Loucy (cell line): ENCODE results near the gene TLN1.

ENCODE experiments used
- CTCF ChIP-seq: fragments of 200-600 bp; sonication (generic); conservative IDR thresholded peaks from 2 replicates; pipeline ENCODE4 v1.5.1; 2014; ENCODE audit warnings: mild to moderate bottlenecking, antibody characterized with exemption, low read length
- EZH2phosphoT487 ChIP-seq: fragments of 200-600 bp; IDR thresholded peaks from 2 replicates; pipeline ENCODE4 v1.6.1; 2018; ENCODE audit warnings: antibody characterized with exemption, mild to moderate bottlenecking, moderate library complexity, borderline replicate concordance

GRCh38 chr9:35698231-35698630 is 33.8 kb downstream of the TLN1 start:
- TF ChIP-seq CTCF (no peak), EZH2phosphoT487 (no peak)
